Stimulated activated naive CD8-positive, alpha-beta T cell treated with anti-CD3 and anti-CD28 coated beads, Interleukin-15, Interleukin-2, amounts not matched to agents 100 ng/mL and 50 ng/mL, for 24 hours (primary cell): ENCODE results near the gene RYR3.

Experiments used
- H3K27ac Mint-ChIP-seq: one replicate; pipeline ENCODE4 v1.8.0; 2021; ENCODE audit warnings: mild to moderate bottlenecking, mixed read lengths
- H3K27me3 Mint-ChIP-seq: one replicate; pipeline ENCODE4 v1.8.0; 2021; ENCODE audit warnings: mixed read lengths
- H3K36me3 Mint-ChIP-seq: one replicate; pipeline ENCODE4 v1.8.0; 2021; ENCODE audit warnings: low read depth, mixed read lengths
- H3K4me1 Mint-ChIP-seq: one replicate; pipeline ENCODE4 v1.8.0; 2021; ENCODE audit warnings: low read depth, mixed read lengths
- H3K4me3 Mint-ChIP-seq: one replicate; pipeline ENCODE4 v1.8.0; 2021; ENCODE audit warnings: mild to moderate bottlenecking, mixed read lengths
- H3K9me3 Mint-ChIP-seq: one replicate; pipeline ENCODE4 v1.8.0; 2021; ENCODE audit warnings: mixed read lengths

RYR3 gene

DNA sequence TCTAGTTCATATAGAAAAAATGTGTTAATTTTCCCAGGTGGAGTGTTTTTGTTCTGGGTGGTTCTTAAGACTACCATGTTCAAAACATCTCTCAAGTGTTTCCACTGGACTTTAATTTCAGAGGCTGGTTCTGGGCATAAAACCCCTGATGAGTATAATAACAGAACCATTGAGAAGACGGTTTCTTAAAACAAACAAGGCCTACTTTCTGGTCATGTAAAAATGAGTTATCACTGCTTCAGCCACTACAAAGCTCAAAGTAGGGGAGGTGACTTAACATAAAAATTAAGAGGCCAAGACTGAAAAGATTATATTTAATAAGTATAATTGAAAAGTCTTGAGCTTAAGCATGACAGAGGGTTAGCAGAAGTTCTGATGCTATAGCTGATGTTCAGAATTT, 33.8 kb downstream of the RYR3 start:
- H3K27me3 Mint-ChIP-seq, result peaks cover 4% of the 10 kb centered on the region
- no peaks in the 10 kb centered on the region for H3K36me3 Mint-ChIP-seq
- H3K27ac Mint-ChIP-seq, result no peak overlapping the region
- no peaks in the 10 kb centered on the region for H3K4me1 Mint-ChIP-seq
- no peaks in the 10 kb centered on the region for H3K9me3 Mint-ChIP-seq
- no peak overlapping the region for H3K4me3 Mint-ChIP-seq

DNA sequence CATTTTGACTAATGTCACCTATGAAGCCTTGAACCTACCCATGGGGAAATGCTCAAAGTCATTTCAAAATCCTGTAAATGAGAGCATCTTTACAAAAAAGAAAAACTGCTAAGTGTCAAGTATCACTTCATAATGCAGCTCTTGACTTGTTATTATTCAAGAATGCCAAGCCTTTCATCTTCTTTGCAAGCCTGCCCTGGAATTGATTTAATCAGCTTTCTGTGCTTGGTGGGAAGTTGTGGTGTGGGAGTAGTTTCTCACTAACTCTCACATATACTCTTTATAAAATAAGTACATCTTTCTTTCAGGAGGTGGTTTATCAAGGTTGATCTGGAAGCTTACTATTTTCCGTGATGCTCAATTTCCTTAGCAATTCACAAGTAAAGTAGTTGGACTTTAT, 43.6 kb downstream of the RYR3 start:
- H3K9me3 Mint-ChIP-seq, result no peaks in the 10 kb centered on the region
- H3K27me3 Mint-ChIP-seq, result peaks cover 4% of the 10 kb centered on the region
- no peaks in the 10 kb centered on the region for H3K36me3 Mint-ChIP-seq
- no peak overlapping the region for H3K27ac Mint-ChIP-seq
- no peaks in the 10 kb centered on the region for H3K4me1 Mint-ChIP-seq
- H3K4me3 Mint-ChIP-seq, result no peak overlapping the region

DNA sequence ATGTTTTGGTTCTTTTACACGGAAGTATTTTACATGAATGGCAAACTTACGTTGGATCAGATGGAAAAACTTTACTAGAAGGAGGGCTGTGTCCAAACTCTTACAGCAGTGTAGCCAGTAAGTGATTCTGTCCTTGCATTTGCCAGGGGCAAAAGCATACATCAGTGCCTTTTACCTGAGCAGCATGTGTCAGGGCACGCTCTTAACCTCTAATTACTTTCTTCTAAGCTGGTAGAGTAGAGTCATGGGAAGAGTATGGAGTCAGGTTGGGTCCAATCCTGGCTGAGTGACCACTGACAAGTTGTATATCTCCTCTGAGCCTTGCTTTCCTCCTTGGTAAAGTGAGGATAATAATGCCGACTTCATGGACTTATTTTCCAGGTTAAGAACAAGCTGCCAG, 47.1 kb downstream of the RYR3 start:
- no peak overlapping the region for H3K4me3 Mint-ChIP-seq
- no peaks in the 10 kb centered on the region for H3K36me3 Mint-ChIP-seq
- no peaks in the 10 kb centered on the region for H3K4me1 Mint-ChIP-seq
- no peaks in the 10 kb centered on the region for H3K27me3 Mint-ChIP-seq
- H3K9me3 Mint-ChIP-seq, result no peaks in the 10 kb centered on the region
- H3K27ac Mint-ChIP-seq, result no peak overlapping the region

DNA sequence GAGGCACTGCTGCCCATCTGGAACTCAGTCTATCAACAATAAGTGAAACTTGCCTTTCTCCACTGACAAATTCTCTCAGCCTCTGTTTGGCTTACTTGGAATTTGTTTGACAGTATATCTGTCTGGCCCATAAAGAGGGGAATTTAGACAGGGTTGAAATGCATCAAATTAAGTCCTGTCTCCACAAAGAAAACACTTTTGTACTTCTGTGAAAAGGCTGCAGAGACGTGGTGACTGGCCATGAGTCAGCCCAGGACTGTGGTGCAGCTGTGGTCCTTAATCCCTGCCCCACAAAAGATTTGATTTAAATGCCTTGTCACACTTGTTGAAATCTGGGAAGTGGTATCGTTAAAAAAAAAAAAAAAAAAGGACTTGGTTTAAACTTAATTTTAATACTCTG, 47.5 kb downstream of the RYR3 start:
- Mint-ChIP-seq H3K27me3 (no peaks in the 10 kb centered on the region), H3K36me3 (no peaks in the 10 kb centered on the region), H3K27ac (no peak overlapping the region), H3K4me3 (no peak overlapping the region), H3K4me1 (no peaks in the 10 kb centered on the region), H3K9me3 (no peaks in the 10 kb centered on the region)

DNA sequence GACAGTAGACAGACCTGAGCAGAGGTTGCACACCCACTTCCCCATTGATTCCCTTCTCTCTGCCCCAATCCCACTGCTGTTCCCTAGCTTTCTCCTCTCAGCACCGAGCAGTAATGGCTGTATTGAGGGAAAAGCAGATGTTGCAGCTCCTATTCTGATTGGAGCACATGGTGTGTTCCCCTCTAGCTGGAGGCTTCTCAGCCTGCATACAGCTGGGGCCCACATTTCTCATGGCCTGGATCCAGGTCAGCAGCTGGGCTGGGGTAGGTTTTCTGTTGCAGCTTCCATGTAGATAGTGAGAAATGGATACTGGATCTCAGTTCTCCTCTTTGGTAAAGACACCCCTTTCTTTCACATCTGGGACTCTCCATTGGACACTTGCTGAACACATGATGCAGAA, 50.1 kb downstream of the RYR3 start:
- Mint-ChIP-seq H3K27ac (no peak overlapping the region), H3K9me3 (no peaks in the 10 kb centered on the region), H3K4me1 (no peaks in the 10 kb centered on the region), H3K36me3 (no peaks in the 10 kb centered on the region), H3K27me3 (no peaks in the 10 kb centered on the region), H3K4me3 (no peak overlapping the region)

DNA sequence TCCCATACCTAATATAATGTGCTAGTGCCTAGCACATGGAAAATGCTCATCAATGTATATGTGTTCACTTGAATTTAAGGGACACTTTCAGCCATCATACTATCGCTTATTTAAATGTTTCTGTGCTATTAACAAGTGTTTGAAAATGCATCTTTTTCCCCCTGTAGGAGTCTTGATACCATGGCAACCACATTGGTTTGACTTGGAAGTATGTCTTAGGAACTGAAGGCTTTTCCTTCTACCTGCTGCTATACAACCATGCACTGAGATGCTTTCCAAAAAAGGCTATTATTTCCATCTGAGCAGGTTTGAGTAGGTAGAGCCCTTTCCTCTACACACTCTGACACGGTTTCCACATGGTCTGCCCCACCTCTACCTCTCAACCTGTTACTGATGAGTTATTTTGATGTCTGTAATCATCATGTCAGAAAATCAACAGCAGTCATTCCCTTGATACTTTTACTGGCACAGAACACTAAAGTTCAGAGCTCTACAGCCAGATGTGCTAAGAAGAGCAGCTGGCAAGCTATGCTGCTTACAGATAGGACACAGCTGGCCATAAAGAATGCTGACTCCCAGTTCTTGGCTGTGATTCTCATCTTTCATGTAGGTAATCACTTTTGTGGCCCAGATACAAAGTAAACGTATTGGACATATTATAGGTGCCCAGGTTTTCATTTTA, 59.3 kb downstream of the RYR3 start:
- H3K9me3 Mint-ChIP-seq, result no peaks in the 10 kb centered on the region
- H3K4me3 Mint-ChIP-seq, result no peak overlapping the region
- no peaks in the 10 kb centered on the region for H3K36me3 Mint-ChIP-seq
- H3K4me1 Mint-ChIP-seq, result no peaks in the 10 kb centered on the region
- peaks cover 13% of the 10 kb centered on the region for H3K27me3 Mint-ChIP-seq
- H3K27ac Mint-ChIP-seq, result no peak overlapping the region

DNA sequence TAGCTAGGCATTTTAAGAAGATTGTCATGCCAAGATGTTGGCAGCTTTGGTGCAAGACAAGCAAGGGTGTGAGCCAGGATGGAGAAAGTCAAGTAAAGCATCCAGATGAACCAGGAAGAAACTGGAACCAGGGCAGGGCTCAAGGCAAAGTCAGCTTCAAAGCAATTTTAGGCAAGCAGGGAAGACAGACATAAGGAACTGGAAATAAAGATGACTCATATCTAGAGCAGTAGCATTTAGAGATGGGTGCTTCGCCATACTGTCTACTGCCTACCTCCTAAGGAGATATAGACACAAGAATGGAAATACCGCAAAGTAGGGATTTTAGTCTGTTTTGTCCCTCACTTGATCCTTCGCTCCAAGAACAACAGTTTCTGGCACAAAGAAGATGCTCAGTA, 59.9 kb downstream of the RYR3 start:
- peaks cover 13% of the 10 kb centered on the region for H3K27me3 Mint-ChIP-seq
- no peak overlapping the region for H3K4me3 Mint-ChIP-seq
- H3K4me1 Mint-ChIP-seq, result no peaks in the 10 kb centered on the region
- no peaks in the 10 kb centered on the region for H3K36me3 Mint-ChIP-seq
- H3K9me3 Mint-ChIP-seq, result no peaks in the 10 kb centered on the region
- H3K27ac Mint-ChIP-seq, result no peak overlapping the region

DNA sequence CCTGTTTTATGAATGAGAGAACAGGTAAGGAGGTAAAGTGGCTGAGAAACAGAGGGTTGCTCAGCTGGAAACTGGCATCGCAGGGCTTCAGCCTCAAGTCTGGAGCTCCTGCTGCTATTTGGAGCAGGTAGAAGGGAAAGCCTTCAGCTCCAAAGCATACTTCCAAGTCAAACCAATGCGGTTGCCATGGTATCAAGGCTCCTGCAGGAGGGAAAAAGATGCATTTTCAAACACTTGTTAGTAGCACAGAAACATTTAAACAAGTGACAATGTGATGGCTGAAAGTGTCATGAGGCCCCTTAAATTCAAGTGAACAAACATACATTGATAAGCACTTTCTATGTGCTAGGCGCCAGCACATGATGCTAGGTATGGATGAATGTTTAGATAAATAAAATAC, 60.4 kb downstream of the RYR3 start:
- no peak overlapping the region for H3K27ac Mint-ChIP-seq
- H3K27me3 Mint-ChIP-seq, result peaks cover 17% of the 10 kb centered on the region
- H3K4me3 Mint-ChIP-seq, result no peak overlapping the region
- peaks cover 2% of the 10 kb centered on the region for H3K9me3 Mint-ChIP-seq
- no peaks in the 10 kb centered on the region for H3K36me3 Mint-ChIP-seq
- H3K4me1 Mint-ChIP-seq, result no peaks in the 10 kb centered on the region

DNA sequence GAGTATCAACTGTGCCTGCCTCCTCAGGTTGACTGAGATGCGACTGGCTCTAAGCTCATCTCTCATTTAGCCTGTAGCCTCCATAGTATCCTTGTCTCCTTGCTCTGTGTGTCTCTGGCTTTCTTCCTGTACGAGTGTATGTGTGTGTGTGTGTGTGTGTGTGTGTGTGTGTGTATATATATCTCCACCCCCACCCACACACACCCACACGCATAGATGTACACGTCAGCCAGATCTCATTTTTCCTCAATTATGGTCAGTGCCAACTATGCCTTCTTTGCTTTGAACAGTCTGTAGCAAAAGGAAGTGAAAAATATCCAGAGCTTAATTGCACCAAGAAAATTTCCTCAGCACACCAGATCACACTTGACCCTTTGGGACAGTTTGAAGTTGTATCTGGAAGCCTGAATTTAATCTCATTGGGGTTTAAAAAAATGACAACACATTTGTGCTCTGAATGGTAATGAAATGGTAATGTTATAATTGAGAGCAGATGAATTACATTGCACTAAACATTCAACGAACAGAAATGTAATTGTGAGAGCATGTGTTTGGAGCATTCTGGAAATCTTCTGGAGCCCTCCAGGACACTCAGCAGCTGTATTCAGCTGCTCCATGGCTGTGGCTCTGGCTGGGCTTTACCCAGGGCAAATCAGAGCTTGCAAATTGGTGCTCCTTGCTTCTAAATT, 63.6 kb downstream of the RYR3 start:
- peaks cover 16% of the 10 kb centered on the region for H3K27me3 Mint-ChIP-seq
- peaks cover 4% of the 10 kb centered on the region for H3K9me3 Mint-ChIP-seq
- no peak overlapping the region for H3K4me3 Mint-ChIP-seq
- H3K36me3 Mint-ChIP-seq, result no peaks in the 10 kb centered on the region
- no peak overlapping the region for H3K27ac Mint-ChIP-seq
- no peaks in the 10 kb centered on the region for H3K4me1 Mint-ChIP-seq

DNA sequence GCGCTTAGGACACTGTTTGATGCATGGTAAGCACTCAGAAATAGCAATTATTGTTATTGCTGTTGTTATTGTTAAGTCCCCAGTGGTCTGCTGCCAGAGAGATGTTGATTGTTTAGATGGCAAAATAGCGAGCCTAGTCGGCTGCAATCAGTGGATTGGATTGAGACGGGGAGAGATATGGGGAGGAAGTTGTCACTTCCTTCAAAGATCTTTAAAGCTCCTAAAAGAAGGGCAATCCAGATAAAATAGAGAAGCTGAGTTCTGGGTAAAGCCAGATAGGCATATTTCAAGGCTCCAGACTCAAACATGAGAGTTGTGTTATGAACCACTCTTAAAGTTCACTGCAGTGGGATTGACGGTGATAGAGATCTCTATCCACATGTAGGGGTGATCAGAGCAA, 64.5 kb downstream of the RYR3 start:
- H3K27me3 Mint-ChIP-seq, result peaks cover 13% of the 10 kb centered on the region
- H3K4me1 Mint-ChIP-seq, result no peaks in the 10 kb centered on the region
- no peak overlapping the region for H3K4me3 Mint-ChIP-seq
- H3K9me3 Mint-ChIP-seq, result peaks cover 4% of the 10 kb centered on the region
- no peaks in the 10 kb centered on the region for H3K36me3 Mint-ChIP-seq
- H3K27ac Mint-ChIP-seq, result no peak overlapping the region

DNA sequence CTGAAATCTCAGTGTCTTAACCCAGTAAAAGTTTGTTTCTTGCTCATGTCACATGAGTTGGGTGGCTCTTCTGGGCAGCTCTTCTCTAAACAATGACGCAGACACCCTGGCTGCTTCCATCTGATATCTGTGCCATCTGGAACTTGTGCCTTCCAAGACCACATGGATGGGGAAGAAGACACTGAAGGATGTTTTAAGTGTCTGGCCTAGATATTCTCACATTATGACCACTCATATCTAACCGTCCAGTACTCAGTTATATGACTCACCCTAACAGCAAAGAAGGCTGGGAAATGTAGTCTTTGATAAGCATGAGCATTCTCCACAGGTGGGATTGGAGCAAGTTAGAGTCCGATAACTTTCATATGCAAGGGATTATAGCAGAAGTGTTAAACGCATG, 66.4 kb downstream of the RYR3 start:
- H3K9me3 Mint-ChIP-seq, result peaks cover 4% of the 10 kb centered on the region
- H3K4me3 Mint-ChIP-seq, result no peak overlapping the region
- H3K27me3 Mint-ChIP-seq, result peaks cover 12% of the 10 kb centered on the region
- H3K36me3 Mint-ChIP-seq, result no peaks in the 10 kb centered on the region
- H3K4me1 Mint-ChIP-seq, result no peaks in the 10 kb centered on the region
- H3K27ac Mint-ChIP-seq, result no peak overlapping the region

DNA sequence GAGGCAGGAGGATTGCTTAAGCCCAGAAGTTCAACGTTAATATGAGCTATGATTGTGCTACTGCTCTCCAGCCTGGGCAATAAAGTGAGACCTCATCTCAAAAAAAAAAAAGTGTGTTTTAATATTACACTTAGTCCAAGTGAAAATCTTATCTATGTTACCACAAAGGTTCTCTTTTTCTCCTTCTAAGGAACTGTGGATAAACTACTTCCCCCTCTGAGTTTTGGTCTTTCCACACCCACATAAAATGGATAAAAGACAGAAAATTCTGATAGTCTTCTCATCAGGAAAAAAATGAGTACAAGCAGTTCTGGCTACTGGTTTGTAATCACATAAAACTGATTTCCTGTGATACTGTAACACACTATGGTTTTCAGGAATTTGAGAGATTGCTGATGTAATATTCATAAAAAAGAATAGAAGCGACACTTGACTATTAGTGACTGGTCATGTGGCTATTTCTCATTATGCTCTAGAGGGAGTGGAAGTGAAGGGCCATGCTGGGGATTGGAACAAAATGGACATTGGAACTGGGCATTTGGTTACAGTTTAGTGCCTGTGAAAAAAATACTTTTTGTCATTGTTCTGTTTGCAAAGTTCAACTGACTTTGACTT, 68.2 kb downstream of the RYR3 start:
- H3K27ac Mint-ChIP-seq, result no peak overlapping the region
- H3K36me3 Mint-ChIP-seq, result no peaks in the 10 kb centered on the region
- H3K27me3 Mint-ChIP-seq, result peaks cover 6% of the 10 kb centered on the region
- H3K4me3 Mint-ChIP-seq, result no peak overlapping the region
- H3K4me1 Mint-ChIP-seq, result no peaks in the 10 kb centered on the region
- H3K9me3 Mint-ChIP-seq, result peaks cover 4% of the 10 kb centered on the region

DNA sequence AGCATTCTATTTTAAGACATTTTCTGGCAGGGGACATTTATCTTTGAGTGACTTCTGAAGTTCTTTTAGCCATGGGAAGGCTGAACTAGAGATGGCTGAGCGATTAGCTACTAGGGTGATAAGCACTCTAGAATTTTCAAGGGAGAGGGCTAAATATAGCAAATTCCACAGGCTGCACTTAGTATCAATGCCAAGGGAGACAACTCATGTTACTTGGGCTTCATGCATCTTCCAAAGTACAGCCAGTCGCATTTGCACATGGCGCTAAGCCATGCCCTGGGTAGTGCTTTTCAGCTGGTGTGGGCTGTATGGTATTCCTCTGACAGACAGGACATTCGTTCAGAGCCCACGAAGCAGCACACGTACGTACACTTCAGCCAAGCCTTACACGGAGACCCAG, 69.6 kb downstream of the RYR3 start:
- peaks cover 6% of the 10 kb centered on the region for H3K27me3 Mint-ChIP-seq

DNA sequence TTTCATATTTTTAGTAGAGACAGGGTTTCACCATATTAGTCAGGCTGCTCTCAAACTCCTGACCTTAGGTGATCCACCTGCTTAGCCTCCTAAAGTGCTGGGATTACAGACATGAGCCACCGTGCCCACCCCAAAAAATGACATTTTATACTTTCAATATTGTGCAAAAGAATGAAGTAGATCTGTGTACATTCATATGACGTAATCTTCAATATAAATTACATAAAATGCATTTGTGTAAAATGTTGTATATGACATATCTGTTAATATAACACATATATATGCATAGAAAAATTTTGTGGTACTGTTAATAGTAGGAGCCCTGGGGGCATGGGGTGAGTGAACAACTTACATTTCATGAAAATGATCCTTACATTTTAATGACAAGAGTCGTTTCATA, 71.7 kb downstream of the RYR3 start:
- Mint-ChIP-seq H3K27ac (no peak overlapping the region), H3K36me3 (no peaks in the 10 kb centered on the region), H3K4me1 (no peaks in the 10 kb centered on the region), H3K4me3 (no peak overlapping the region), H3K27me3 (no peaks in the 10 kb centered on the region), H3K9me3 (no peaks in the 10 kb centered on the region)

More for the DNA sequence above, 69.6 kb downstream of the RYR3 start:
- Mint-ChIP-seq H3K4me1 (no peaks in the 10 kb centered on the region), H3K4me3 (no peak overlapping the region), H3K9me3 (peaks cover 4% of the 10 kb centered on the region), H3K36me3 (no peaks in the 10 kb centered on the region), H3K27ac (no peak overlapping the region)

DNA sequence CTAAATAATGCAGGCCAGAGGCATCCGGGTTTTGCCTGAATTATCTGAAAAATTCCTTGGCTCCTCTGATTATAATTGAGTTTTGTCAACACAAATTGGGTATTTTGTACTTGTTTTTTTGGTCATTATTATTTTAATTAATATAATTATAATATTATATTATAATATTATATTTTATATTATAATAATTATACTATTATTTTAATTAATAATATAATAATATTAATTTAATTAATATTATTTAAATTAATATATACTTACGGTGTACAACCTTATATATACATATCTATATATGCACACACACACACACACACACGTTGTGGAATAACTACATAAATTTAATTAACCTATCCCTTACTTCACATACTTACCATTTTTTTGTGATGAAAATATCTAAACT, 73.5 kb downstream of the RYR3 start:
- H3K4me3 Mint-ChIP-seq, result no peak overlapping the region
- no peaks in the 10 kb centered on the region for H3K27me3 Mint-ChIP-seq
- no peaks in the 10 kb centered on the region for H3K9me3 Mint-ChIP-seq
- H3K27ac Mint-ChIP-seq, result no peak overlapping the region
- H3K36me3 Mint-ChIP-seq, result no peaks in the 10 kb centered on the region
- no peaks in the 10 kb centered on the region for H3K4me1 Mint-ChIP-seq

DNA sequence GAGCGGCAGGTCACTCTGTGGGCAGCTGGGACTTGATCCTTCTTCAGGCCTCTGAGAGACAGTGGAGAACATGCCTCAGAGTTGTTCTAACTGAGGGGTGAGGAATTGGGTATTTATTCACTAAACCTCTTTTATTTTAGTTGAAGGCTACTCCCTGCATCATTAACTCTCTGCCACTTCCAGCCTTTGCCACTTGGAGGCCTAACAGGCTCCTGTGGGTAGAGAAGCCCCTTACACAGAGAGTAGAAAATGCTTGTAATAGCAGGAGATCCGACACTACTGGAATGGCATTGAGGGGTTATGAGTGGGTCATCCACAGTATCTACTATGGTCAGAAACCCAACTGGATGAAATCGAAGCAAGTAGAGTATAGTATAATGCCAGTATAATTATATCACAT, 81.7 kb downstream of the RYR3 start:
- no peaks in the 10 kb centered on the region for H3K36me3 Mint-ChIP-seq
- no peaks in the 10 kb centered on the region for H3K4me1 Mint-ChIP-seq
- H3K9me3 Mint-ChIP-seq, result no peaks in the 10 kb centered on the region
- no peak overlapping the region for H3K27ac Mint-ChIP-seq
- peaks cover 4% of the 10 kb centered on the region for H3K27me3 Mint-ChIP-seq
- H3K4me3 Mint-ChIP-seq, result no peak overlapping the region
